HCT116 (cell line): ENCODE data around the gene KRT222. TPM values are rescaled to one million over a fixed set of nuclear protein-coding genes. Genes with fewer than 3 reads are reported as not detected.

Experiments used
- ATAC-seq: fragments of 200-7000 bp; cut with Tn5 transposase; 2 replicates; pipeline ENCODE4 v1.9.1; 2020; ENCODE audit warnings: mild to moderate bottlenecking, moderate library complexity
- BruUV-seq: library from RNA; stranded (reverse); fragments of 400-500 nt; replicated peaks from 2 replicates; lab custom pipeline; 2021; lab: Mats Ljungman, UMichigan
- CTCF ChIA-PET: fragments of 300-600 bp; sonication (Branson Sonifier 250); formaldehyde crosslinking; loops from one replicate; lab custom pipeline; 2021; ENCODE audit warnings: antibody characterized with exemption; lab: Charles Lee
- POLR2A ChIA-PET: fragments of 300-600, 350-600 bp; sonication (Branson Sonifier 250); formaldehyde crosslinking; loops from one replicate; lab custom pipeline; 2021; ENCODE audit warnings: antibody characterized with exemption; lab: Charles Lee
- RAD21 ChIA-PET, 2 experiments: fragments of 300-600 bp; sonication (Branson Sonifier 250); formaldehyde crosslinking; loops; one replicate each; lab custom pipeline; 2023; ENCODE audit warnings: low total read pairs in 2 of 2; ENCODE audit not compliant: uncharacterized antibody in 2 of 2, unreplicated experiment in 2 of 2, low non-redundant PET in 1 of 2; lab: Charles Lee
- DNase-seq: peaks from one replicate; pipeline ENCODE4 v3.0.0-alpha.2; 2010; ENCODE audit warnings: low read depth, low spot score
- H2AFZ ChIP-seq: fragments of 200-600 bp; shearing (Covaris generic), sonication (generic); 2 replicates; pipeline ENCODE4 v1.6.1; 2017; ENCODE audit warnings: low read depth, mixed run types, mixed read lengths, antibody characterized with exemption, low read length; ENCODE audit not compliant: poor library complexity, severe bottlenecking
- H3K27ac ChIP-seq: 2 replicates; pipeline ENCODE4 v1.5.1; 2012; ENCODE audit warnings: low read depth, low read length
- H3K27me3 ChIP-seq: fragments of 200-600 bp; sonication (generic); 2 replicates; pipeline ENCODE4 v1.6.1; 2016; ENCODE audit warnings: mixed run types, low read length, mixed read lengths; ENCODE audit not compliant: insufficient read depth
- H3K36me3 ChIP-seq, 2 experiments: fragments of 200-500 bp in 1 of 2; fragments of 200-600 bp in 1 of 2; sonication (Bioruptor generic) in 1 of 2; sonication (generic) in 1 of 2; 2 replicates each; pipeline versions ENCODE4 v1.5.1 to v1.6.1; 2014 to 2016; ENCODE audit warnings: low read length in 2 of 2, inconsistent platforms in 1 of 2, mixed read lengths in 1 of 2, mixed run types in 1 of 2; ENCODE audit not compliant: insufficient read depth in 2 of 2, control insufficient read depth in 1 of 2
- H3K4me1 ChIP-seq, 2 experiments: fragments of 200-600 bp in 1 of 2; sonication (generic) in 1 of 2; 2 replicates each; pipeline versions ENCODE4 v1.5.1 to v1.6.1; 2012 to 2017; ENCODE audit warnings: low read length in 2 of 2, inconsistent platforms in 1 of 2, mild to moderate bottlenecking in 1 of 2, mixed read lengths in 1 of 2, mixed run types in 1 of 2, moderate library complexity in 1 of 2; ENCODE audit not compliant: insufficient read depth in 2 of 2, control insufficient read depth in 1 of 2
- H3K4me2 ChIP-seq: fragments of 200-600 bp; sonication (generic); 2 replicates; pipeline ENCODE4 v1.6.1; 2017; ENCODE audit warnings: mixed run types, low read length, mixed read lengths
- H3K4me3 ChIP-seq, 2 experiments: fragments of 200-600 bp in 1 of 2; sonication (generic) in 1 of 2; replicated peaks in 1 of 2; 2 replicates each; pipeline ENCODE4 v1.5.1; 2011 to 2016; ENCODE audit warnings: low read length in 2 of 2, control low read depth in 1 of 2, low read depth in 1 of 2, mild to moderate bottlenecking in 1 of 2, mixed read lengths in 1 of 2, mixed run types in 1 of 2
- H3K79me2 ChIP-seq: fragments of 200-600 bp; sonication (generic); 2 replicates; pipeline ENCODE4 v1.6.1; 2017; ENCODE audit warnings: mild to moderate bottlenecking, mixed run types, low read length, moderate library complexity, mixed read lengths; ENCODE audit not compliant: insufficient read depth
- H3K9ac ChIP-seq: fragments of 200-600 bp; sonication (generic); 2 replicates; pipeline ENCODE4 v1.6.1; 2016; ENCODE audit warnings: low read length, mixed read lengths
- H3K9me2 ChIP-seq: fragments of 200-600 bp; sonication (generic), shearing (Covaris generic); 2 replicates; pipeline ENCODE4 v1.6.1; 2017; ENCODE audit warnings: mixed run types, mild to moderate bottlenecking, moderate library complexity; ENCODE audit not compliant: insufficient read depth
- H3K9me3 ChIP-seq, 2 experiments: fragments of 200-500 bp in 1 of 2; fragments of 200-600 bp in 1 of 2; sonication (Bioruptor generic) in 1 of 2; sonication (generic) in 1 of 2; 2 replicates each; pipeline ENCODE4 v1.6.1; 2014 to 2017; ENCODE audit warnings: low read length in 2 of 2, mixed read lengths in 2 of 2, inconsistent platforms in 1 of 2, low read depth in 1 of 2, mild to moderate bottlenecking in 1 of 2, mixed run types in 1 of 2, moderate library complexity in 1 of 2; ENCODE audit not compliant: control insufficient read depth in 1 of 2, insufficient read depth in 1 of 2
- H4K20me1 ChIP-seq: fragments of 200-600 bp; sonication (generic), shearing (Covaris generic); 2 replicates; pipeline ENCODE4 v1.6.1; 2017; ENCODE audit warnings: mixed run types, mild to moderate bottlenecking, moderate library complexity; ENCODE audit not compliant: insufficient read depth
- CBX3 ChIP-seq: IDR thresholded peaks from 2 replicates; pipeline ENCODE4 v1.6.1; 2012; ENCODE audit warnings: low read depth
- CEBPB ChIP-seq: IDR thresholded peaks from 2 replicates; pipeline ENCODE4 v1.6.1; 2012; ENCODE audit warnings: low read depth
- EGR1 ChIP-seq: IDR thresholded peaks from 2 replicates; pipeline ENCODE4 v1.6.1; 2012; ENCODE audit warnings: low read depth
- ELF1 ChIP-seq: IDR thresholded peaks from 2 replicates; pipeline ENCODE4 v1.6.1; 2012; ENCODE audit warnings: low read depth, borderline replicate concordance
- MAX ChIP-seq: IDR thresholded peaks from 2 replicates; pipeline ENCODE4 v1.6.1; 2012
- POLR2A ChIP-seq: IDR thresholded peaks from 2 replicates; pipeline ENCODE4 v1.7.0; 2011; ENCODE audit warnings: borderline replicate concordance; ENCODE audit not compliant: insufficient read depth, insufficient read length; ENCODE audit errors: extremely low read depth
- SIN3A ChIP-seq: IDR thresholded peaks from 2 replicates; pipeline ENCODE4 v1.6.1; 2012; ENCODE audit warnings: low read depth
- SP1 ChIP-seq: IDR thresholded peaks from 2 replicates; pipeline ENCODE4 v1.6.1; 2012; ENCODE audit warnings: low read depth
- SRF ChIP-seq: IDR thresholded peaks from 2 replicates; pipeline ENCODE4 v1.6.1; 2012; ENCODE audit warnings: low read depth
- TCF7L2 ChIP-seq: IDR thresholded peaks from 2 replicates; pipeline ENCODE4 v1.7.0; 2011; ENCODE audit warnings: borderline replicate concordance, inconsistent platforms; ENCODE audit not compliant: insufficient read depth, insufficient read length; ENCODE audit errors: extremely low read depth
- YY1 ChIP-seq: IDR thresholded peaks from 2 replicates; pipeline ENCODE4 v1.6.1; 2011; ENCODE audit warnings: low read length, low read depth, moderate library complexity, mild to moderate bottlenecking; ENCODE audit not compliant: insufficient replicate concordance; ENCODE audit errors: extremely low read depth
- ZBTB33 ChIP-seq: IDR thresholded peaks from 2 replicates; pipeline ENCODE4 v1.6.1; 2011; ENCODE audit warnings: mild to moderate bottlenecking, low read length, moderate library complexity; ENCODE audit not compliant: insufficient replicate concordance; ENCODE audit errors: extremely low read depth
- ZFX ChIP-seq: fragments of 450-650 bp; IDR thresholded peaks from 2 replicates; pipeline ENCODE4 v1.6.1; 2017
- ZNF274 ChIP-seq: fragments of 200-500 bp; sonication (Bioruptor generic); IDR thresholded peaks from 2 replicates; pipeline ENCODE4 v1.6.1; 2014; ENCODE audit warnings: mild to moderate bottlenecking, low read depth, low read length, inconsistent platforms
- intact Hi-C: fragments of 100-400 bp; cut with micrococcal nuclease; formaldehyde crosslinking; loops from 2 replicates; pipeline ENCODE4 v1.10.0; 2022
- total RNA-seq: library from RNA; stranded (reverse); gene quantifications from one replicate; pipeline ENCODE4 v1.2.1, GENCODE V29; 2021; ENCODE audit not compliant: unreplicated experiment

KRT222 gene
- total RNA-seq, 1 experiment from 2014 or later, result 5.0 TPM

DNA sequence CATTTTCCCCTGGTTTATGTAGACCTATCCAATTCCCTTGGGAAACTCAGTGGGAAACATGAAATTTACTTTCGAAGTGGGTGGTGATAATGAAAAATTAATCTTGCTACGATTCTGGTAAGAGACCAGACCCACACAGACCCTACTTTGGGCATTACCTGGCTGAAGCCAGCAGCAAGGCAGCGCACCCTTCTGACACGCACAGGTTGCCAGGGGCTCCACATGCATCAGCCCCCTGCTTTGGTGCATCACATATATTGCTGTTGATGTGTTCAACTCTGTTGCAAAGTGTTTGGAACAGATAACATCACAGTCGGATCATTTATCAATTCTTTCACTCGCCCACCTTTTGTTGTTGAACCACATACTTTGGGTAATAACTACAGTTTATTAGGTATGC, 44.0 kb downstream of the KRT222 start:
- no peaks in the 10 kb centered on the region for H4K20me1 ChIP-seq
- TF ChIP-seq ZFX, result no peak
- no peak for TF ChIP-seq MAX
- no peak for TF ChIP-seq TCF7L2
- TF ChIP-seq SP1, result no peak
- no peak for TF ChIP-seq YY1
- TF ChIP-seq POLR2A, result no peak
- TF ChIP-seq ELF1, result no peak
- TF ChIP-seq ZNF274, result no peak
- no peak for TF ChIP-seq SRF
- TF ChIP-seq EGR1, result no peak
- no peak for TF ChIP-seq SIN3A
- no peak for TF ChIP-seq CEBPB
- TF ChIP-seq CBX3, result no peak
- TF ChIP-seq ZBTB33, result no peak
- TF ChIP-seq, all 23 proteins: peak for 0
- intact Hi-C loops, result loop anchor here (2.0 to 10.0 kb wide), 4 partner anchors 106 to 1046 kb away; no protein-coding TSS in a partner anchor
- H3K4me1 ChIP-seq, result peaks cover 2 to 8% of the 10 kb centered on the region in 2 experiments; a peak in 3 of 4 replicates
- H3K79me2 ChIP-seq, result no peaks in the 10 kb centered on the region
- DNase-seq (no peak), ATAC-seq (no peak)
- BruUV-seq, result no TSS peak
- H3K9ac ChIP-seq, result no peak overlapping the region
- H3K27ac ChIP-seq, result no peak overlapping the region
- CTCF ChIA-PET, result interaction anchor here (0.7 to 3.2 kb wide), 4 partner anchors 170 to 1042 kb away, joined by 3 to 29 read pairs (median 4); no protein-coding TSS in a partner anchor
- H2AFZ ChIP-seq, result no peak overlapping the region
- no peaks in the 10 kb centered on the region for H3K27me3 ChIP-seq
- no peak overlapping the region for H3K4me3 ChIP-seq
- POLR2A ChIA-PET, result no interaction called here
- 0 out of 4 replicates have a peak, but pooled peaks cover 0 to 4% of the 10 kb centered on the region in 2 experiments for H3K36me3 ChIP-seq
- no peaks in the 10 kb centered on the region for H3K9me2 ChIP-seq
- RAD21 ChIA-PET, result no interaction called here
- H3K9me3 ChIP-seq, result no peaks in the 10 kb centered on the region
- no peak overlapping the region for H3K4me2 ChIP-seq
